ENCODE results near the gene CLRN3.

Gene CLRN3

DNA sequence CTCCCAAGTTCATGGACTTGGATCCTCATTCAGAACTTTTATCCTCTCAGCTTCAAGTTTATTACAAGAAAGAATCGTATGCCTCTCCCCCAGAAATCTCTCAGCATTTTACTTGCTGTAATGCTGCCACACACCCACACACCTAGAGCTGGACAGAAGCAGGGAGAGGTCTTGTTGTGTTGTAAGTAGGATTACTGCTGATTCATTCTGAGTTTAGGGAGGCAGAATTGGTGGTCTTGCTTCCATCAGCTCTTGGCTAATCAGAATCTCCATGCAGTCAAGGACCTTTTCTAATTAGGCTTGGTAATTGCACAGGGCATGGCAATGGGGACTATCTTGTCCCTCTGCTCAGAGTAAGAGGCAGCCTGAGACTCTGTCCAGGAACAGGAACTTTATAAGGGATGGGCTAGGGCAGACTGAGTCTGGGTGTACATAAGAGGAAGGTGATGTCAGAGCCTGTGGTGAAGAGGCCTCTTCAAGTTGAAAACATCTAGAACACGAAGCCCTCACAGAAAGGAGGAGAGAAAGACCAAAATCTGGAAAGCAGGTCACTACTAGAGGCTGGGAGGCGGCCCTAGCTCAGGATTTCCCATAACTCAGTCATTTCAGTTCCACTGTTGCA is 7.1 kb upstream of the CLRN3 start:
- DNase-seq (ENCODE audit: low read depth in 2 of 2) = no peak

DNA sequence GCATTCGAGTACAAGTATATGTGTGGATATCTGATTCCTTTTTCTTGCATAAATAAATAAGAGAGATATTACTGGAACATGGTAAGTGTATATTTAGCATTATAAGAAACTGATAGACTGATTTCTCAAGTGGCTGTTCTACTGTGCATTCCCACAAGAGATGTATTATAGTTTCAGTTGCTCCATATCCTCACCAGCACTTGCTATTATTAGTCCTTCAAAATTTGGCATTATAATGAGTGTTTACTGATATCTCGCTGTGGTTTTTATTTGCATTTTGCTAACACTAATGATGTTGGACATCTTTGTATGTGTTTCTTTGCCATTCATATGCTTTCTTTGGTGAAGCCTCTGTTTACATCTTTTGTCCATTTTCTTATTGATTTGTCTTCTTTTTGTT is 4.4 kb upstream of the CLRN3 start:
- DNase-seq (ENCODE audit: low read depth in 2 of 2) = no peak

DNA sequence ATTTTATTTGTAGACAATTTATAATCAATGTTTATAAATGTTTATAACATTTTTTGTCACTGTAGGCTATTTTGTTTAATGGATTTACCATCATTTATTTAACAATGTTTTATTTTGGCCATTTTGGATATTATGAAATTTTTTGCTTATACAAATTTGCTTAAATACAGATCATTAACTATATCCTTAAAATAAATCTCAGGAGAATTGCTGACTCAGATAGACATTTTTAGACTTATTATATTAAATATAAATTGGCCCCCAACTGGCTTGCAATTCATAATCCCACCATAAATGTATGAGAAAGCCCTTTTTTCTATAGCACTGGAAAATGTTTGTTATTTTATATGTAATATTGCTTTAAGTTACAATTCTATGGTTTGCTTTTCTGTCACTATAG is 3.8 kb upstream of the CLRN3 start:
- no peak for DNase-seq (ENCODE audit: low read depth in 2 of 2)

DNA sequence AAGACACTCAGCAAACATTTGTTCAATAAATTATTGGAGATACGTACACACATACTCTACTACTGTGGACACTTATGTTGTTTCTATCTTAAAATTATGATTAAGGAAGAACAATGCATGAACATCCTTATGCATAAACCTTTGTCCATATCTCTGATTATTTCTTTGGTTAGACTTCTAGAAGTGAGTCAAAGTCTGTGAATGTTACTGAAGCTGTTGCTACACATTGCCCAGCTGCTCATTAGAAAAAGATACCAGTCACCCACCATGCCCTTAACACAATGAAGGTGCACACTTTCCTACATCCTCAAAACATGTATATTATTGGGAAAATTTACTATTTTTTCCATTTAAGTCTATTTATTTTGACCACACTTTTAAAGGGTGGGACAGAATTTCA is 1.4 kb upstream of the CLRN3 start:
- no peak for DNase-seq (ENCODE audit: low read depth in 2 of 2)

DNA sequence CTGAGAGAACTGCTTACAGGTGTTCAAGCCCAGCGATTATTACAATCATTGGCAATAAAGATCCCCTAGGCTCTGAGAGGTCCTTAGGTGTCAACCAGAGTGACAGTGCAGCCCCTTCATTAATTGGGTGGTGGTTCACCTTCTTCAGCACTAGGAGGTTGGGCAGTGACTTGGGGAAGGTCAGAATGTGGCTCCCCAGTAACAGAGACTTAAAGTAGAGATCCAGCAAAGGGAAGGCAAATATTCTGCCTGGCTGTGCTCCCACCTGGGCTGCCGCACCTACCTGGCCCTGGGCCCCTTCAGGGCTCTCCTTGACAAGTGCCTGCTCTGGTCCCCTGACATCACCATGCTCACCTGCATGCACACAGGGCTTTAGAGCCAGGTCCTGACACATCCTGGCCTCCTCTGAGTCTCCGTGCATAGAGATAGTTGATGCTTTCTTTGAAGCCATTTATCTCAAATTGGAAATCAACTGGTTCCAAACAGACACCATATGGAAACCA is 1.9 kb downstream of the CLRN3 start:
- no peak for DNase-seq (ENCODE audit: low read depth in 2 of 2)

DNA sequence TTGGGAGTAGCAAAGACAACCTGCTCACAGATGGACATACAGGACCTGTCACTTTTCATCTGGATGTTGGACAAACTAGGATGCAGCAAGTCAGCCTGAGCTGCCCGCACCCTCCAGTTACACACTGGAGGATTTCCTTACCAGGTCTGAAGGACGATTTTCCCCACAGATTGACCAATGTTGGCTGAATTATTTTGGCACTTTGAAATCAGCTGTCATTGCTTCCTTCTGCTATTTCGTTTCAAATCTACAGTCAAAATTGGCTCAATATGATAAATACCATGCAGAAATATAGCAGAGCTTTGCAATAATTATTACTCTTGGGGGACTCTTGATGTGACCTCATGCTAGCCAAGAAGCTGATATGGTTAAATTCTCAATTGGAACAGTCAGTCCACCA is 2.5 kb downstream of the CLRN3 start:
- no peak for DNase-seq (ENCODE audit: low read depth in 2 of 2)

DNA sequence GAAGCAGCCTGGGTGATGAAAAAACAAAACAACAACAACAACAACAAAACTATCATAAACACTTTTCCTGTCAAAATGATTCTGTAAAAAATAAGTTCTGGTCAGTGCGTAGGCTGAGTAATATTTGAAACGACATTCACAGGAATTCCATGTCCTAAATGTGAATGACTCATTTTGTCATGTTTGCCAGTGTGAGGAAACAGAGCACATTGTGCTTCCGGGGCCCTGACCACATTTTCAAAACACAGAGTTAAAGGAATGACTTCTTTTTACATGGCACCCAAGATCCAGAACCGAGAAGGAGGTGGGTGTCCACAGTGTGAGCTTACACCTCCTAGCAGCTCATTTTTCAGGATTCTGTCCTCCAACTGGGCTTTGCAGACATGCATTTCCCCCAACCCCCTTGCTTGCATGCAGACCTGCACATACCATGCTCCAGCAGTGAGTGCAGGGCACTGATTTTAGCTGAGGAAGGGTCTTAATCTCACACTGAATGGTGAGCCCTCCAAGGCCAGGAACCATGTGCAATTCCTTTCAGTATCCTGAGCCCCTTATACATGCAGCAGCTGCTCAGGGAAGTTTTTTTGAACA is 3.0 kb downstream of the CLRN3 start:
- no peak for DNase-seq (ENCODE audit: low read depth in 2 of 2)

DNA sequence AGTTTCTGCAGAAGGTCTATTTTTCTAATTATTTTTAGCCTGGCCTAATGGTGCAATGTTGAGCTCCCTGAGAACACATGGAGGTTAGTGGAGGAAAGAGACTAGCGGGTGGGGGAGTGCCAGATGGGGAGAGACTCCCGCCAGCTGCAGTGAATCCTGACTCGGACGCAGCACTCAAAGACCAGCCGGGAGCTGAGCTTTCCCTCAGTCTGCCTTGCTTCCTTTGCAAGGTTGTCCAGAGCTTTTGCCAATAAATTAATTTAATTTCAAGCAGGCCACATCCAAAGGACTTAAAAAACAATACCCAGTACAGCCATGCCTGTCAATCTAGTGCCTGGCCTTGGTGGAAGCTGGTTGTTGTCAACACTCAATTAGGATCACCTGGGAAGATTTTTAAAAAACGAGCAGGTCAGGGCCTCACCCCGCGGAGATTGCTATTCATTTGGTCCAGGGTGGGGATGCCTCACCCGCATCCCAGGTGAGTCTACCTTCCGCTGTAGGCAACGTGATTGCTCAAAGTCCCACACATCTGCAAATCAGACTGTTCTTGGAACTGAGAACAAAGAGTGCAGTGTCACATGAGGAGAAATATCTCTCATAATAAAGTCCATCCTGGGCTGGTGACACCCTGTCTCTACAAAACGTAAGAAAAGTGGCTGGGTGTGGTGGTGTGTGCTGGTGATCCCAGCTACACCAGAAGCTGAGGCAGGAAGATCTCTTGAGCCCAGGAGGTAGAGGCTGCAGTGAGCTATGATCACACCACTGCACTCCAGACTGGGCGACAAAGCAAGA is 4.0 kb downstream of the CLRN3 start:
- no peak for DNase-seq (ENCODE audit: low read depth in 2 of 2)

DNA sequence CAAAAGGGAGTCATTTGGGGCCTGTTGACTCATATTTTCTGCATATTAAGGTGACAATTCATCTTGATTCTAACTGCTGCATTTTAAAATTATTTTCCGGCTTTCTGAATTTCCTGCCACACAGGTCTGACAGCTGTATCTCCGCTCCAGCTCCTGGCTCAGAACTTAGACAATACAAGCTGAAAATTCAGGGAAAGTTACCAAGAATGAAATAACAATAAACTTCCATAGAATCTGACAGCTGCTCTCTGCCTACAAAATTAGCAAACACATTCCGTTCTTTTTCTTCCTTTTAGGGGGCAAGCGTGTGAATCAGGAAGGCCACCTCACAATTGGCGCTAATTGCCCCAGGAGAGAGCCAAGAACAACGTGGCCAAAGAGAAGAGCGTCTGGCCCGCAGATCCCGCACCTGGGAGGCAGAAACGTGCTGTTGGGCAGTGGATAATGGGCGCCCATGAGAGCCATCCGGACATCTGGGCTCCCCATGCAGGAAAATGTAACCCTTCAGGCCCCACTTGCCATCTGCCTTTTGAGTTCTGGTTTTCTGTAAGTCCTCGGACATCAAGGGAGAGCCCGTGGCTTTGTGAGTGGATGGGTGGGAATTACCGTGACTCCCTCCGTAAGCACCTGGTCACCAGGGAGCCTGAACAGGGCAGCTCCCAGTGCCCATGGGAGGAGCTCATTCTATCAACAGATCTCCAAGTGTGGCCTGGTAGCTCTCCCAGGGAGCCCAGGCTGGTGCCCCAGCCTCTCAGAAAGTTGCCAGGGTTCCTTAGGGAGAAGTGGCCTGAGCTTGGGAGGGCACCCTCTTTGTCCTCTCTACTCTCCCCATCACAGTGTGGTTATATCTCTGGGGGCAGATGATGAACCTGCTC is 5.0 kb downstream of the CLRN3 start:
- DNase-seq (ENCODE audit: low read depth in 2 of 2) = no peak

DNA sequence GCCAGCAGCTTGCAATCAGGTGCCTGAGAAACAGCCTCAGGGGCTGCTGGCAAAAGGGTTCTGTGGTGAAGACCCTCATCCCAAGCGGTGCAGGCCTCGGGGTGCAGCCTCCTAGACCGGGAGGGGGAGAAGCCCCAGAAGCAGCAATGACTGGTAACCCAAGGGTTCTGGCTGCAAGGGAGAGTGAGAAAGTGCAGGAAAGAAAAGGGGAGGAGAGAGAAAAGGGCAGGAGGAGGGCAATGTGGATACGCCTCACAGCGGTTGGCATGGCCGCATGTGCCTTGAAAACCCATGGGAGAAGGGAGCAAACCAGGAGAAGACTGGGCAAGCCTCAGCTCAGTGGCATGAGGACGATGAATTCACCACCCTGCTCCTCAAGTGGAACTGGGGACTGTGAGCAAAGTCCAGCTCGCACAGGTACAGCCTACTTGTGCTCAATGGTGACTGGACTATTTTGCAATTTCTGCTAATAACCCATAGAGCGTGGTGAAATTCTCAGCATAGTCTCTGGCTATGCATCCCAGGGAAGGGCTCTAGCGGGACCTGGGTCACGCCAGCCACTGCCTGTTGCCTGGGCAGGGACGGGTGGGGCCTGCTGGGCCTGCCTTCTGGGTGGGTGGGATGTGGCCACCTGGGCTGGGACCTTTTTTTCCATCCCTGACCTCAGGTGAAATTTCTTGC is 6.2 kb downstream of the CLRN3 start:
- DNase-seq (ENCODE audit: low read depth in 2 of 2) = no peak

DNA sequence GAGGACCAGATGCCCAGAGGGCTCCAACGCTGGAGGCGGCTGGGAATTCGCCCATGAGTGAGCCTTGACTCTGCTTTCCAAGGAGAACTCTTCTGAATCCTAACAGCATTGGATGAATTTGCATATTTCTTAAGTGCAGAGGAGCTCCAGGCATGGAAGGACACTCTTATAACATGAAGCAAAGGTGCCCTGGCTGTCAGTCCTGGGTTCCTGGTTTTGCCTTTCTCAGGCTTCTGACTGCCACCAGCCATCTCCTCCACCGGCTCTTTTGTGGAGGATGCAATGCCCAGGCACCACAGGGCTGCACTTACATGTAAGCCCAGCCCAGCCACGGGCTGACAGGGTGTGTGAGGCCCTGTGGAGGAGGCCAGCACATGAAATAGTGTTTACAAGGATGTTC is 8.2 kb downstream of the CLRN3 start:
- no peak for DNase-seq (ENCODE audit: low read depth in 2 of 2)

DNA sequence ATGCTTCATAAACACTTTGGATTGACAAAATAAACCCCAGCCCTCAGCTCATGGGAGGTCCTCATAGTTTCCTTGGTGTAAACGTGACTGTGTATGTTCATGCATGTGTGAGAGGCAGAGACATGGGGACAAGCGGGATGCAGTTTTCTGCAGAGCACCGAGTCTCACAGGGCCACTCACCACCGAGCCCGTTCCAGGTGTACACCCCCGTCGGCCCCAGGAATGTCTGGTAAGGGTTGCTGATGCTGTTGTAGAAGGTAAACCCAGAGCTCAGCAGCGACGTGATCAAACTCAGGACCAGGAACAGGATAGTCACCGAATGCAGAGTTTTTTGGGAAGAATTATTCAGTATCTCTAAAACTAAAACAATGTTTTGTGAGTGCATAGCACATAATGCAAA is 9.2 kb downstream of the CLRN3 start:
- DNase-seq (ENCODE audit: low read depth in 2 of 2) = no peak

DNA sequence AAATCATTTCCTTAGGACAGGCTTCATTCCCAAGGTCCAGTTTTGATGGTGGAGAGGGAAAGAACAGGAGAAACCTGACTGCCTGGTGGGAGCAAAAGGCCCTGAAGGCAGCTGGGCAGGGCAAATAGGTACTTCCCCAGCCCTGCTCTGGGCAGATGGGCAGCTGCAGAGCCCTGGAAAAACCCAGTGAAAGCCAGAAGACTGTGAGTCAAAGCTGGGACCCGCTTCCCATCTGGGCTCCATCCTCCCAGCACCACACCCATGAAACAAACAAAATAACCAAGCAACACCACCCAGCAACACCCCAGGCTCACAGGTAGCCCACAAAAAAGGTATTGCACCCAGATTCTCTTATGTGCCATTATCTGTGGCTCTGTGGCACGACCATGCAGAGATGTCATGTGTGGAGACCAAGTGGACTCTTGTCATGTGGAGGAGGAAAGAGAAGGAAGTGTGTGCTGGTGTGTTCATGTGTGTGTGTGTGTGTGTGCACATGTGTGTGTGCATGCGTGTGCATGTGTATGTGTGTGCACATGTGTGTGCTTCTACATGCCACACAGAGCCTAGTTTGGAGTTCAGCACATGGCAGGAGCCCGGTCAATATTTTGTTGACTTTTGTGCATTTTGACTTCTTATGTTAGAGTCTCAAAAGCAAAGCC is 9.8 kb downstream of the CLRN3 start:
- DNase-seq (ENCODE audit: low read depth in 2 of 2) = no peak

DNA sequence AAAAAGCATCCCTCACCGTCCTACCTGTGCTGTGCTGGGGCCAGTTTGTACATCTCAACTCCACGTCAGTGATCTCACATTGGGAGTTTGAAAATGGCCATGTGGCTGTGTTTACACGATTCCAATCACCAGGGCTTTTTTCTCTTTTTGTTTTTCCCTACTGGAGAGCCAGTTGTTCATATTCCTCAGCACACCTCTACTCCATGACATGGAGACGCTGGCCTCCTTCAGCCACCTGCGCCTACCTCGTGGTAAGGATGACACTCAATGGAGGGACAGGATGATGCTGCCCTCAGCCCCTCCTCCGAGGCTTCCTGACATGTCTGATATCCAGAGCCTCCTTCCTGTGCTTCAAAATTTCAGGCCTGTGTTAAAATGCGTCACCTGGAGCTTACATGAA is 10.3 kb downstream of the CLRN3 start:
- no peak for DNase-seq (ENCODE audit: low read depth in 2 of 2)

DNA sequence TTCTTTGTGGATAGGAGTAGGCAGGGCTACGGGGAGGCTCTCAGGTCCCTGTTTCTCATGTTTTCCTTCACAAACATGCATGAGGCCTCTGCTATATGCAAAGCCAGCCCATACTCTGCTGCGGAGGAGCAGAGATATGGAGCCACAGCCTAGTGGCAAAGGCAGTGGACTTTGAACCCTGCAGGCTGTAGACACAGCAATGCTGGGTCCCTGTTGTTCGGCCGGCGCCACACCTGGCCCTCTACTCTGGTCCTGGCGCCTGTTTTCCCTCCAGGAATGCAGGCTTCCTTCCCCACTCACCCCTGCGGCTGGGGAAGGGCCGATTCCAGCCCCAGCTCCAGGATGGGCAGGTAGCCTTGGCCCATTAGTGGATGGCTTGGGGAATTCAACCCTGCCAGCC is 11.5 kb downstream of the CLRN3 start:
- DNase-seq (ENCODE audit: low read depth in 2 of 2) = no peak

DNA sequence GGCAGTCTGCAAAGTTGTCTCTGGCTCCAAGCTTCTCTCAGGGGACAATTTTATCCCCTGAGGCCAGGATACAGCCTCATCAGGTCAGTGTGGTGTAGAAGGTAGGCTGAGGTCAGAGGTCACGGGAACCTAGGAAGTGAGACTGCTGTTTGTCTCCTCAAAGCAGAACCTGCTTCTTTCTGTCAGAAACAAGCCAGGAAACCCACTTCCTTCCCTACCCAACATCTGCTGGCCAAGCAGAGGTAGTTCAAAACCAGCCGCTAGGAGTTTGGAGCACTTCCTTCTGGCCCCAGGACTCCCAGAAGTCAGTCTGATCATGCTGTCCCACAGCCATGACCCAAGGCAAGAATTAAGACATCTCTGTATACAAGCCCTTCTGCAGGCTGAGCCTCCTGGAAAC is 12.2 kb downstream of the CLRN3 start:
- DNase-seq (ENCODE audit: low read depth in 2 of 2) = no peak

DNA sequence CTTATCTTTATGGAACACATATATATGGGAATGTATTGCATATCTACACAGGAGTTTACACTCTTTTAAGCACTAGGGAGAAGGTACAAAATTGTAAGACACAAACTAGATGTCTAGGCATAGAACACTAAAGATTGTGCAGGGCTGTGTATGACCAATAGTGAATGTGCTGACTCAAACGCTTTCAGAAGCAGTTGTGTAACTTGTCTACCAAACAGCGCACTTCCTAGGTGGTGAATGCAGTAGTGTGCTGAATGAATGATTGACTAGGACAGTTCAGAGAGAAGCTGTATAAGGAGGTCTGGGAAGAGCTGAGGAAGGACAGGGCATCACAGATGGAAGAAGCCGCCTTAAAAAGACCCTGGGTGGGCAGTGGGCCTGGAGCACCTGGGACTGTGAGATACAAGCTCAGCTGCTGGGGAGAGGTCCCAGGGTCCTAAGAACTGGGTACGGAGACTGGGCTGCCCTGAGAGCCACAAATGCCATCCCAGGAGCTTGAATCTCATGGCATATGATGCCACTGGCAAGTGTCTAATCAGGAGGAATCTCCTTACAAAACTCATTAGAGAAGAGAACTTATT is 14.2 kb downstream of the CLRN3 start:
- no peak for DNase-seq (ENCODE audit: low read depth in 2 of 2)

DNA sequence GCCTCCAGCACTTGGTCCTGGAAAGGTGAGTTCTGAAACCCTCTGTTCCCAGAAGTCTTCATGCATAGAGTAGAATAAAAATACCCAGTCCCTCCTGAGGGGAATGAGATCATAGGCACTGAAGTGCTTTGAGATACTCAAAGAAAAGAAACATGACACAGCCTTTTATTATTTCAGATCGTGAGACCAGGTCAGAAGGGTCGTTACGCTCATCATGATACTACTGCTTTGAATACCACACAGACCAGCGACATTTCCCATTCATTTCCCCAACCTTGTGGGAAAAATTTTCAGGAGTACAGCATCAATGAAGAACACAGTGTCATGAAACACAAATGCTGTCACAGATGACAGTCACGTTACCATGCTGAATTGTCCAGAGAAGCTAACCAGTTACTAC is 15.0 kb downstream of the CLRN3 start:
- DNase-seq (ENCODE audit: low read depth in 2 of 2) = no peak

DNA sequence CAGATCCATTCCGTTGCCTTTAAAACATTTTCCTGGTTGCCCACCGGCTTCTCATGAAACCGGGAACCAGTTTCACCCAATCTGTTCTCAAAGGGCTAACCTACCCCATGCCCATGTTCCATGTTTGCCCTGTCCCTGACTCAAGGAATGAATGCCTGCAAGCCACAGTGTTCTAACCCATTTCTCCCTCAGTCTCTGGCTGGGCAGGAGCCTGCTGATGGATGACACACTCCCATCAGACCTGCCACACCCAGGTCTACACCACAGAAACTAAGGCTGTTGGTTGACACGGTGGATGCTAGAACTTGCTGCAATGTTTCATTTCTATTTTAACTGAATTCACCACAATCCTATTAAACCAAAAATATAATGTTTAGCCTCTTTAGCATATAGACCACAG is 15.6 kb downstream of the CLRN3 start:
- no peak for DNase-seq (ENCODE audit: low read depth in 2 of 2)

DNA sequence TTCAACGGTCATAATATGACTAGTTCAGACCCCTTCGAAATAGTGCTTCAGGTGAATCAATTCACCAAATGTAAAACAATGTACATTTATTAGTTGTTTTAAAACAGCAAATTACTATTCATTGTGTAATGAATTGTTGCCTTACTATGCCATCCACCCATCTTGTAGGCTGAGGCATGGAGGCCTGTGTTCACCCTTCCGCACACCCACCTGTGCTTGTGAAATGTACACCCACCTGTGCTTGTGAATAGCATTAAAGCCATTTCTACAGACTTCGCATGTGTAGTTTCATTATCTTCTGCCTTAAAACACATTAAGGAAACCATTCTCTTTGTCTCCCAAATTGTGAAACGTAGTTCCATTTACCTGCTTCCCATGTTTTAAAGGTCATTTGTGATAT is 16.8 kb downstream of the CLRN3 start:
- DNase-seq (ENCODE audit: low read depth in 2 of 2) = no peak

DNA sequence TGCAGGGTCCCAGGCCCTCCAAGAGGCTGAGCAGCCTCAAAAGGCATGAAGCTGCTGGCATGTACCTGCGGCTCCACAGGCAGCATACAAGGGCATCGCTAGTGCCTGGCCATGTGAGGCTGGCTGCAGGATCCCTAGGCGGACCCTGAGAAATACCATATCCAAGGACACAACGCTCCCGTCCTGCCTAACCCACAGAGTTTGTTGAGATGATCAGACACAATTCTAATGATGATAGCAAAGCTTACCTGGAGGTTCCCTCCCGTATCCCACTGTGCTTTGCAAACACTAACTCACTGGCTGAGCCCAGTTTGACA is 17.3 kb downstream of the CLRN3 start:
- DNase-seq (ENCODE audit: low read depth in 2 of 2) = no peak
